Measurements from ENCODE around the gene PPP1R3G. TPM values are rescaled to one million over a fixed set of nuclear protein-coding genes. Genes with fewer than 3 reads are reported as not detected.

Gene PPP1R3G
- total and polyA plus RNA-seq, 2 of the 13 experiments (the other 11 are each of a cell fraction or from before 2014, with no cell fraction given): 1.2 to 1.3 TPM

DNA sequence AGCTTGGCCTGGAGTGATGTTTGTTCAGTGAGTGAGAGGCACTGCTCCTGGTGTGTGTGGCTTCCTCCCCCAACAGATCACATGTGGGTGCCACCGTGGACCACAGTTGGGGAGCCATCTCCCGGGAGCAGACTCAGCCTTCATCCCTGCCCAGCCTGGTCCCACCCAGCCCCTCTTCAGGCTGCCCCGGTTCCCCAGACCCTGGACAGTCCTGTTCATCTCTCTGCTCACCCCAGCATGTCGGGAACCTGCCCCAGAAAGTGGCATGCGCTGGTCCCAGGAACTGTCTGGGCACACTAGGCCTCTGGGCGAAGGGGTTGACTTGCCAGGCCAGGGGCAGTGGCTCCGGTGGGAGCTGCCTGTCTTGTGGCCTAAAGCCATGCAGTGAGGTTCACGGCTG lies 21.5 kb upstream of the PPP1R3G start:
- H3K4me3 ChIP-seq (replicated peaks in 1 of 3; ENCODE audit: insufficient read depth in 1 of 3, low read depth in 2 of 3, low read length in 3 of 3): no peak overlapping the region
- no peak overlapping the region for H3K9ac ChIP-seq (ENCODE audit: insufficient read depth, low read depth, low read length)
- CTCF ChIA-PET (ENCODE audit: low intra/inter-chr PET ratio, low total read pairs): no interaction called here
- intact Hi-C loops (cut with micrococcal nuclease; ENCODE audit: unreplicated experiment): no loop called here
- no peak for FAIRE-seq
- in situ Hi-C loops (cut with HindIII; ENCODE audit: extremely low pct_ligation_motif_present, low pct_unique_long_range_greater_than_20kb): no loop called here
- H3K36me3 ChIP-seq (replicated peaks in 1 of 2; ENCODE audit: control insufficient read depth in 1 of 2, insufficient read depth in 2 of 2, low read length in 2 of 2): no peaks in the 10 kb centered on the region
- no peak for ATAC-seq
- POLR2A ChIA-PET: interaction anchor here (2.1 kb wide), 1 partner anchor 19 kb away, joined by 4 read pairs; no protein-coding TSS in a partner anchor
- no peaks in the 10 kb centered on the region for H3K27me3 ChIP-seq (ENCODE audit: control insufficient read depth in 1 of 2, insufficient read depth in 2 of 2, low read length in 2 of 2)
- no TSS peak for BruUV-seq (replicated peaks)
- peaks cover 74% of the 10 kb centered on the region for H3K4me1 ChIP-seq (ENCODE audit: insufficient read depth, low read length)
- whole genome bisulfite sequencing (ENCODE audit: low lambda C conversion rate): 89% methylated on average over 8 of the region's 8 CpGs
- no peaks in the 10 kb centered on the region for H4K20me1 ChIP-seq (ENCODE audit: insufficient read depth, low read length)
- no peak overlapping the region for H2AFZ ChIP-seq (ENCODE audit: low read length)
- H3K4me2 ChIP-seq (ENCODE audit: low read depth, low read length): no peak overlapping the region
- no peak for DNase-seq (ENCODE audit: low spot score)
- peak overlapping the region; percentile 8 for H3K27ac ChIP-seq (ENCODE audit: extremely low read length, insufficient read depth, low read length)
- no peaks in the 10 kb centered on the region for H3K79me2 ChIP-seq (ENCODE audit: insufficient read depth, low read length)
- H3K9me3 ChIP-seq (ENCODE audit: low read length): no peaks in the 10 kb centered on the region
- TF ChIP-seq, protein P1, sequence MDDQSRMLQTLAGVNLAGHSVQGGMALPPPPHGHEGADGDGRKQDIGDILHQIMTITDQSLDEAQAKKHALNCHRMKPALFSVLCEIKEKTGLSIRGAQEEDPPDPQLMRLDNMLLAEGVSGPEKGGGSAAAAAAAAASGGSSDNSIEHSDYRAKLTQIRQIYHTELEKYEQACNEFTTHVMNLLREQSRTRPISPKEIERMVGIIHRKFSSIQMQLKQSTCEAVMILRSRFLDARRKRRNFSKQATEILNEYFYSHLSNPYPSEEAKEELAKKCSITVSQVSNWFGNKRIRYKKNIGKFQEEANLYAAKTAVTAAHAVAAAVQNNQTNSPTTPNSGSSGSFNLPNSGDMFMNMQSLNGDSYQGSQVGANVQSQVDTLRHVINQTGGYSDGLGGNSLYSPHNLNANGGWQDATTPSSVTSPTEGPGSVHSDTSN (CRISPR knock-in tag; IDR thresholded peaks at IDR 0.05; ENCODE audit: borderline replicate concordance): no peak
- TF ChIP-seq NFE2L2 (IDR thresholded peaks at IDR 0.05; ENCODE audit: low read length) (no peak), NFE2L1 (CRISPR knock-in tag; IDR thresholded peaks at IDR 0.05; ENCODE audit: borderline replicate concordance) (no peak), ARNTL (CRISPR knock-in tag; IDR thresholded peaks at IDR 0.05) (no peak), DNMT1 (CRISPR knock-in tag; IDR thresholded peaks at IDR 0.05) (no peak), CBX1 (IDR thresholded peaks at IDR 0.05; ENCODE audit: low read depth) (no peak), ZNF816 (CRISPR knock-in tag; IDR thresholded peaks at IDR 0.05; ENCODE audit: borderline replicate concordance) (no peak), EP300 (IDR thresholded peaks at IDR 0.05; ENCODE audit: low read depth in 2 of 2, low read length in 2 of 2) (no peak), EP300 (CRISPR knock-in tag; IDR thresholded peaks at IDR 0.05; ENCODE audit: borderline replicate concordance) (no peak), HOXA5 (CRISPR knock-in tag; IDR thresholded peaks at IDR 0.05) (no peak), STAG1 (CRISPR knock-in tag; IDR thresholded peaks at IDR 0.05) (no peak), ZNF230 (CRISPR knock-in tag; IDR thresholded peaks at IDR 0.05) (no peak), ZNF33B (CRISPR knock-in tag; IDR thresholded peaks at IDR 0.05) (no peak), KDM3A (CRISPR knock-in tag; IDR thresholded peaks at IDR 0.05; ENCODE audit: low read depth) (no peak)
- TF ChIP-seq, protein P2, sequence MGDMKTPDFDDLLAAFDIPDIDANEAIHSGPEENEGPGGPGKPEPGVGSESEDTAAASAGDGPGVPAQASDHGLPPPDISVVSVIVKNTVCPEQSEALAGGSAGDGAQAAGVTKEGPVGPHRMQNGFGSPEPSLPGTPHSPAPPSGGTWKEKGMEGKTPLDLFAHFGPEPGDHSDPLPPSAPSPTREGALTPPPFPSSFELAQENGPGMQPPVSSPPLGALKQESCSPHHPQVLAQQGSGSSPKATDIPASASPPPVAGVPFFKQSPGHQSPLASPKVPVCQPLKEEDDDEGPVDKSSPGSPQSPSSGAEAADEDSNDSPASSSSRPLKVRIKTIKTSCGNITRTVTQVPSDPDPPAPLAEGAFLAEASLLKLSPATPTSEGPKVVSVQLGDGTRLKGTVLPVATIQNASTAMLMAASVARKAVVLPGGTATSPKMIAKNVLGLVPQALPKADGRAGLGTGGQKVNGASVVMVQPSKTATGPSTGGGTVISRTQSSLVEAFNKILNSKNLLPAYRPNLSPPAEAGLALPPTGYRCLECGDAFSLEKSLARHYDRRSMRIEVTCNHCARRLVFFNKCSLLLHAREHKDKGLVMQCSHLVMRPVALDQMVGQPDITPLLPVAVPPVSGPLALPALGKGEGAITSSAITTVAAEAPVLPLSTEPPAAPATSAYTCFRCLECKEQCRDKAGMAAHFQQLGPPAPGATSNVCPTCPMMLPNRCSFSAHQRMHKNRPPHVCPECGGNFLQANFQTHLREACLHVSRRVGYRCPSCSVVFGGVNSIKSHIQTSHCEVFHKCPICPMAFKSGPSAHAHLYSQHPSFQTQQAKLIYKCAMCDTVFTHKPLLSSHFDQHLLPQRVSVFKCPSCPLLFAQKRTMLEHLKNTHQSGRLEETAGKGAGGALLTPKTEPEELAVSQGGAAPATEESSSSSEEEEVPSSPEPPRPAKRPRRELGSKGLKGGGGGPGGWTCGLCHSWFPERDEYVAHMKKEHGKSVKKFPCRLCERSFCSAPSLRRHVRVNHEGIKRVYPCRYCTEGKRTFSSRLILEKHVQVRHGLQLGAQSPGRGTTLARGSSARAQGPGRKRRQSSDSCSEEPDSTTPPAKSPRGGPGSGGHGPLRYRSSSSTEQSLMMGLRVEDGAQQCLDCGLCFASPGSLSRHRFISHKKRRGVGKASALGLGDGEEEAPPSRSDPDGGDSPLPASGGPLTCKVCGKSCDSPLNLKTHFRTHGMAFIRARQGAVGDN (CRISPR knock-in tag; IDR thresholded peaks at IDR 0.05): peak; percentile 62
- TF ChIP-seq, protein P3, sequence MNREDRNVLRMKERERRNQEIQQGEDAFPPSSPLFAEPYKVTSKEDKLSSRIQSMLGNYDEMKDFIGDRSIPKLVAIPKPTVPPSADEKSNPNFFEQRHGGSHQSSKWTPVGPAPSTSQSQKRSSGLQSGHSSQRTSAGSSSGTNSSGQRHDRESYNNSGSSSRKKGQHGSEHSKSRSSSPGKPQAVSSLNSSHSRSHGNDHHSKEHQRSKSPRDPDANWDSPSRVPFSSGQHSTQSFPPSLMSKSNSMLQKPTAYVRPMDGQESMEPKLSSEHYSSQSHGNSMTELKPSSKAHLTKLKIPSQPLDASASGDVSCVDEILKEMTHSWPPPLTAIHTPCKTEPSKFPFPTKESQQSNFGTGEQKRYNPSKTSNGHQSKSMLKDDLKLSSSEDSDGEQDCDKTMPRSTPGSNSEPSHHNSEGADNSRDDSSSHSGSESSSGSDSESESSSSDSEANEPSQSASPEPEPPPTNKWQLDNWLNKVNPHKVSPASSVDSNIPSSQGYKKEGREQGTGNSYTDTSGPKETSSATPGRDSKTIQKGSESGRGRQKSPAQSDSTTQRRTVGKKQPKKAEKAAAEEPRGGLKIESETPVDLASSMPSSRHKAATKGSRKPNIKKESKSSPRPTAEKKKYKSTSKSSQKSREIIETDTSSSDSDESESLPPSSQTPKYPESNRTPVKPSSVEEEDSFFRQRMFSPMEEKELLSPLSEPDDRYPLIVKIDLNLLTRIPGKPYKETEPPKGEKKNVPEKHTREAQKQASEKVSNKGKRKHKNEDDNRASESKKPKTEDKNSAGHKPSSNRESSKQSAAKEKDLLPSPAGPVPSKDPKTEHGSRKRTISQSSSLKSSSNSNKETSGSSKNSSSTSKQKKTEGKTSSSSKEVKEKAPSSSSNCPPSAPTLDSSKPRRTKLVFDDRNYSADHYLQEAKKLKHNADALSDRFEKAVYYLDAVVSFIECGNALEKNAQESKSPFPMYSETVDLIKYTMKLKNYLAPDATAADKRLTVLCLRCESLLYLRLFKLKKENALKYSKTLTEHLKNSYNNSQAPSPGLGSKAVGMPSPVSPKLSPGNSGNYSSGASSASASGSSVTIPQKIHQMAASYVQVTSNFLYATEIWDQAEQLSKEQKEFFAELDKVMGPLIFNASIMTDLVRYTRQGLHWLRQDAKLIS (CRISPR knock-in tag; IDR thresholded peaks at IDR 0.05): no peak
